Activated CD8-positive, alpha-beta memory T cell treated with anti-CD3 and anti-CD28 coated beads for 4 hours (primary cell): ENCODE data around the gene EHD3.

Experiments
- DNase-seq, 2 donors: peaks; one replicate each; pipeline ENCODE4 v3.0.0-alpha.2; 2020; ENCODE audit warnings: low read depth in 2 of 2

EHD3 gene

DNA sequence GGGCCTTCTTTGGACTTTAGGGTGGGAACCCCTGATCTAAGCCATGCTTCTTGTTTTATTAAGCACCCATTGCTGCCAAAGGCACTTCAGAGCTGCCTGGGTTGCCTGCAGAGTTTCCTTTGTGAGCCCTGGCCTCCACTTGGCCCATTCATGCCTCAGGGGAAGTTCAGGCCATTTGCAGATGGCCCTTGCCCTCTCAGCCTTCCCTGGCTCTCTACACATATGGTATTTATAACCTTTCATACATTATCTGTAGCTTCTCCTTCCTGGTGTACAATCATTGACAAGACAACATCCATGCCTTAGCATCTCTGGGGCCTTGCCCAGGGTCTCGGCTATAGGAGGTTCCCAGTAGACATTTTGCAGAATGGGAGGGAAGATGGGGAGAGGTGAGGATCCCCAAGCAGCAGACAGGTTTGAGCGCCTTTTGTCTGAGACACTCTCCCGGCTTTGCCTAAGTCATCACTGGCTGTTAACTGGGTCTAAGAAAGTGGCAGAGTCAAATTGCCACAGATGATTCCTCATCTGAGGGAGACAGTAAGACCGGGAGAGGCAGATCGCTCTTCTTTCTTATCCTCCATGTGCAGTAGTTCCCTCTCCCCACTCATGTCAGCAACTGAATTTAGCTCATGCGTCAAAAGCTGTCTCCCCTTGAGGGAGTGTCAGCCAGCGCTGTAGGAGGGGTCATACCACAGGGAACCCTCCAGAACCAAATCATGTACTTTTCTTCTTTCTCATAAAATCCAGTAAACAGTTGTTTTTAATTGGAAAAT, 2.7 kb downstream of the EHD3 start:
- no peak for DNase-seq

GRCh38 chr2:31237348-31238017, 3.5 kb downstream of the EHD3 start:
- no peak for DNase-seq

DNA sequence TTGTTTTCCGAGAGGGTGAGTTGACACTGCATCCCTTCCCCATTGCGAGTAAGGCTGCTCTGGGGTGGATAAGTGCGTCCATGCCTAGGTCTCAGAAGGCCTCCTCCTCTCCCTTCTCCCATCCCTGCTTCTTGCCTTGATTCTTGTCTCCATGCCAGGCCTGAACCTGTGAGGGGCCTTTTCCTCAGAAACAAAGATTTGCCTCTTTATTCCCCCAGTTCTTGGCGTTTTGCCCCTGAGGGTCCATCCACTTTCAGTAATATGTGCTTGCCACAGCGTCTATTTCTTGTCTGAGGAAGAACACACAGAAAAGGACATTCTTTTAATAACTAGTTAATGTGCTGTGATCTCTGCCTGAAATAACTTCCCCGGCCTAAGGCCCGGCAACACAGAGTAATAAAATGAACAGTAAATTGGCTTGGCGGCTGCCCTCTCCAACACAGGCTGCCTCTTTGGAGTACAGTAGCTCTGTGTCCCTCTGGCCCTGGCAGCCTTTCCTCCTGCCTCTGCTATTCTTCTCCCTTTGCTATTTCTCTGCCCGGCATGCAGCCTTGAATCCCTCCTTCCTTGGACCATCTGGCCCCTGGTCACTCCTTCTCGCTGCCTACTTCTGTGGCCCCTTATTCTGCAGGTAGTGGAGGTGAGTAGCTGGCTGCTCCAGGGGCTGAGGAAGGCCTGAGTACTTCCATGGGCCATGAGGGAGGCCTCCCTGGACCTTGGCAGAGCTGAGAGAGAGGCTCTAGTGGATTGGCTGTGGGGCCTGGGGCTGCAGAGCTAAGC, 4.4 kb downstream of the EHD3 start:
- DNase-seq: no peak

- DNase-seq: no peak
These were observed 5.1 kb downstream of the EHD3 start for GRCh38 chr2:31238906-31239592.

GRCh38 chr2:31239593-31240177, 5.7 kb downstream of the EHD3 start:
- no peak for DNase-seq

- no peak for DNase-seq
These were observed 6.7 kb downstream of the EHD3 start for GRCh38 chr2:31240381-31241365.

- no peak for DNase-seq
These were observed 7.8 kb downstream of the EHD3 start for GRCh38 chr2:31241625-31242270.

DNA sequence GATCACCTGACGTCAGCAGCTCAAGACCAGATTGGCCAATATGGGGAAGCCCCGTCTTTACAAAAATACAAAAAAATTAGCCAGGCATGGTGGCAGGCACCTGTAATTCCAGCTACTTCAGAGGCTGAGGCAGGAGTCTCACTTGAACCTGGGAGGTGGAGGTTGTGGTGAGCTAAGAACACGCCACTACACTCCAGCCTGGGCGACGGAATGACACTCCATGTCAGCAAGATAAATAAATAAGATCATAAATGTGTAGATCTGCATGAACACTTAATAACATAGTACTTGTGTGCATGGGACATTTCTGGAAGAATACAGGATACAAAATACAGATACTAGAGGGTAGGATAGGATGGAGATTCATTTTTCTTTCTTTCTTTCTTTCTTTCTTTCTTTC, 9.1 kb downstream of the EHD3 start:
- no peak for DNase-seq

DNA sequence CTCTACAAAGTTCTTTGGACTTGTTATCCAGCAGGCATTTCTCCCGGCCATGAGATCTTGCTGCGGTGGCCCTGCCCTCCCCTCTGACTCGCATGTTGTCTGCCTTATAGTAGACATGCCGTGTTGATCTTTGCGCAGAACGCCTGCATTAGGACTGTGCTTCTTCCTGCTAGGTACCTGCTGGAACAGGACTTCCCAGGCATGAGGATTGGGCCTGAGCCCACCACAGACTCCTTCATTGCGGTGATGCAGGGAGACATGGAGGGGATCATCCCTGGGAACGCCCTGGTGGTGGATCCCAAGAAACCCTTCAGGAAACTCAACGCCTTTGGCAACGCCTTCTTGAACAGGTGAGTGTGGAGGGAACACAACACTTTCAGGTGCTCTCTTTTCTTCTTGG, 10.1 kb downstream of the EHD3 start:
- DNase-seq: no peak

GRCh38 chr2:31246184-31246852, 12.4 kb downstream of the EHD3 start:
- DNase-seq: no peak

DNA sequence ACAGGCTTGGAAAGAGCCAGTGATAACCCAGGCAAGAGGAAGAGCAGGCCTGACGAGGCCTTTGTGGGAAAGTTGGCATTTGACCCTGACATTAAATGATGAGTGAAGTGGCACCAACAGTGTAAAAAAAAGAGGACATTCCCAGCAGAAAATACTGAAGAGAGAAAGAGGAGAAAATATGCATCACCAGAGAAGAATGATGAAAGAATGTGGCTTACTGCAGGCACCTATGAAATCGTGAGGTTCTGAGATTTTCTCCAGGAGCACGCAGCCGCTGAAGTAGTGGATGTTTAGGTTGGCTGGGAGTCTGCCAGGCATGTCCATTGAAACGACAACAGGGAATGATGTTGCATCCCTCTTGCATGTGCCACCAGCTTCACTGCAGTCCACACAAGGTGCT, 13.8 kb downstream of the EHD3 start:
- no peak for DNase-seq

- no peak for DNase-seq
These were observed 14.2 kb downstream of the EHD3 start for GRCh38 chr2:31248139-31248538.

DNA sequence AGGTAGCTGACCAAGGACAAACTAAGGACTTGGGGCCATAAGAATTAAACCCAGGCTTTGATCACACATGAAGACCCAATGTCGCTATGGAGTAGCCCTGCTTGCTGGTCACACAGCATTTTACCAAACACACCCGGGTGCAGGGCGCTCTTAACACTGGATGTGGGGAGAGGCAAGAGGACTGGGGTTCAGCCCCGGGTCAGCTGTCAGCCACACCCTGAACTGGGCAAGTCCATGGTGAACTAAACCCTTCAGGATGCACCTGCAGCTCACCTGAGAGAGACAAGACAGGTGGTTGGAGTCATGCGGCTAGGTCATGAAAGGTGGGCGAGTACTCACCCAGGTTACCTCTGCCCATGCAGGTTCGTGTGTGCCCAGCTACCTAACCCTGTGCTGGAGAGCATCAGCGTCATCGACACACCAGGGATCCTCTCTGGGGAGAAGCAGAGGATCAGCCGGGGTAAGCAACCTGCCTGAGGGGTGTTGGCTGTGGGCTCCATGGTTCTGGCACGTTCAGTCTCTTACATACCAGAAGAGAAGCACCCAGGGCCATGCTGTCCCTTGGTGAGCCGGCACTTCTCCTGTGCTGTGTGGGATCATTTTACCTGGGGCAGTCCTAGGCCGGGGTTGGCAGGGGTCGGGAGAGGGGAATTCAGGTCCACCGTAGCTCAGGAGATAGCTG, 15.2 kb downstream of the EHD3 start:
- DNase-seq: no peak

DNA sequence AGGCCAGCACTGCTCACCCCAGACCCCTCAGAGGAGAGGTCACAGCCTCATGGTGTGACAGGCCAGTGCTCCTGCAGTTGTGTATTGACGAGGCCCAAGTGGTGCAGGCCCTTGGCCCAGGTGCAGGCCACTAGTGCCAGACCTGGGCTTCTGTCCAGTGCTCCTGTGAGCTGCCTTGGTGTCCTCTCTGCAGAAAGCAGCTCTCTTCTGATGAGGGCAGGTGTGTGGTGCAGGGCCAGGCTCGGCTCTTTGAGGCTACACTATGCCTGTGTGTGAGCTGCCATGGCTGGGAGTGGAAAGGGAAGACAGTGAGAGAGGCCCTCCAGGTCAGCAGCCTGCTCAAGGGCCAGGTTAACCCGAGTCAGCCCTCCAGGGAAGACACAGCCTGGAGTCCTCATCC, 17.1 kb downstream of the EHD3 start:
- no peak for DNase-seq

- DNase-seq: no peak
These were observed 17.9 kb downstream of the EHD3 start for GRCh38 chr2:31251851-31252250.

DNA sequence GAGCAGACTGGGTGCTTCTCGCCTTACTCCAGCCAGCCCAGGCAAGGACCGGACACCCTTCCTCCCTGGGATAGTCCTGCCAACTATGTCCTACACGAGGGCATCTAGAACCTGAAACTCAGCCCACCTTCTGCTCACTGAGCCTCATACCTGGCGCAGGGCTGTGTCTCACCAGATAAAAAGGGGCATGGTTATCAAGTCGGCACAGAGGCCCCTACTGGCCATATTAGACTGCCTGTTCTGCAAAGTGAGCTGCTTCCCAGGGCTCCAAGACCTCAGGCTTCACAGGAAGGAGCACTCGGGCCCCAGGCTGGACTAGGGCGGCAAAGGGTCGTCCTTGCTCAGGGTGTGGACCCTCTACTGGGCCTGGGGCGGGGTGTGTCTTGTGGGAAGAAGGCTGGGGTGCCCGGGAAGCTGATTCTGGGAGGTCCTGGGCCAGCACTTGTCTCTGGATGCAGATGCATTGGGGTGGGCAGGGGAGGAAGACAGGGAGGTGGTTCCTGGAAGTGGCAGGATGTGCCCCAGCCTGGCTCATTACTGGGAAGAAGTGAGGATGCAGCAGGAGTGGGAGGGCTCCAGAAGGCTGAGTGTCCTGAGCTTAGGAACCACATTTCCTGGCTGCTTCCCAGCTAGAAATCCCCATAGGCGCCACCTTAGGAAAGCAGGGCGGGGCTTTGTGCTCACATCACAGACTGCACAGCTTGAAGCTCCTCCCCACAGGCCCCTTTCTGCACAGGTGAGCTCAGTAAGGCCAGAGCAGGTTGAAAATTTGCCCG, 19.6 kb downstream of the EHD3 start:
- DNase-seq: no peak

DNA sequence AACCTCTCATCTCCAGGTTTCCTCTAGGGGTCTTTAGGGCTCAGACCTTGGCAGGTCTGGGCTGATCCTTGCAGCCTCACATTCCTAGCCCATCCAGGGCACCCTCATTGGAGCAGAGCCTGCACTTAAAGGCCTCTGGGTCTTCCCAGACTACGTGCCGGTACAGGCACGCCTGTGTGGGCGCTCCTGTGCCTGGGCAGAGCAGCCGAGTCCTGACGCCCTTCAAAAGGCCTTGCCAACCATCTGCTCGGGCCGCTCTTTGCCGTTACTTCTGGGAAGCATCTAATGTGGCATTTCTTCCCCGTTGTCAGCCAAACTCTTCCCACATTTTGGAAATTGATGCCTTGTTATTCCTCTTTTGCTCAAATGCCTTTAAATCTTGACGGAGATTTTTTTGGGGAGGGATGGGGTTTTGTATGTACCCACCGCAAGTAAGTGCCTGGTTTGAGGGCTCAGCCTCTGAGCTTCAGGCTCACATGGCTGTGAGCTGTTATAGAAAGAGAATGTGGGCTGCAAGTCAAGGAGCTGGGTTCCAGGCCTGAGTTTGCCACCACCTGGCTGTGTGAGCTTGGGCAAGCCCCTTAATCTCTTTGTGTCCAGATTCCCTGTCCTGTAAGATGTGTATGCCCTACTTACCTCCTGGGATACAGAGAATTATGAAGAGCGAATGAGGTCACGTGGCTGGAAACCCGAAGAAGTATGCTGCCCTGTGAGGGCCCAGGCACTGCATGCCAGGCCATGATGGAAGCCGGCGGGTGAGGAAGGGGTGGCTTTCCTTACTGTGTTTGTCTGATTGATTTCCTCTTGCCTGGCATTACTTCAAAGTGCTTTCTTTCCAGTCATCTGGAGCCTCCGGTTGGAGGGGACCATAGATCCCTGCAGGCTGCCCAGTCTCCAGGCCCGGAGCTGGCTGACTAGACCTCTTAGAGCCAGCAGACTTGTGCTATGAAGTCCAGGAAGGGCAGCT, 20.6 kb downstream of the EHD3 start:
- no peak for DNase-seq
